CD4-positive, alpha-beta T cell treated with Interleukin-6 for 4 hours (primary cell): ENCODE results near the gene CRKL.
"Not testable (repeated sequence)": the region's sequence is repeated elsewhere in the genome, so short reads cannot be mapped to it uniquely, and the experiment has no call there.

ENCODE experiments used
- DNase-seq: peaks from one replicate; pipeline ENCODE4 v3.0.0-alpha.2; 2020; ENCODE audit warnings: mixed read lengths

Gene CRKL

GRCh38 chr22:20935049-20935448, 17.8 kb downstream of the CRKL start:
- not testable (repeated sequence) for DNase-seq

DNA sequence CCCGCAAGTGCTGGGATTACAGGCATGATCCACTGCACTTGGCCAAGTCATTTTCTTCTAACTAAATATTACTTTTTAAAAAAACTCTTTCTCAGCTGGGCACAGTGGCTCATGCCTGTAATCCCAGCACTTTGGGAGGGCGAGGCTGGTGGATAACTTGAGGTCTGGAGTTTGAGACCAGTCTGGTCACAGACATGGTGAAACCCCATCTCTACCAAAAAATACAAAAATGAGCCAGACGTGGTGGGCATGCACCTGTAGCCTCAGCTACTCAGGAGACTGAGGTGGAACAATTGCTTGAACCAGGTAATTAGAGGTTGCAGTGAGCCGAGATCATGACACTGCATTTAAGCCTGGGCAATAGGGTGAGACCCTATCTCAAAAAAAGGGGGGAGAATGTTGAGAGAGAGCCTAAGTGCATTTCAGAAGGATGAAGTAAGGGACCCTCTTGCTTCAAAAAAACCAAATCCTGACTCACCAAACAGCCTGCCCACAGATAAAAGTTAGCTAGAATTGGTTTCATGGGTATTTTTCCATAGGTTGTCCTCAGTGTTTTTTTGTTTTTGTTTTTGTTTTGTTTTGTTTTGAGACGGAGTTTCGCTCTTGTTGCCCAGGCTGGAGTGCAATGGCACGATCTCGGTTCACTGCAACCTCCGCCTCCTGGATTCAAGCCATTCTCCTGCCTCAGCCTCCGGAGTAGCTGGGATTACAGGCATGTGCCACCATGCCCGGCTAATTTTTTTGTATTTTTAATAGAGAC, 18.8 kb downstream of the CRKL start:
- not testable (repeated sequence) for DNase-seq

GRCh38 chr22:20937031-20937793, 20.0 kb downstream of the CRKL start:
- DNase-seq: no peak

DNA sequence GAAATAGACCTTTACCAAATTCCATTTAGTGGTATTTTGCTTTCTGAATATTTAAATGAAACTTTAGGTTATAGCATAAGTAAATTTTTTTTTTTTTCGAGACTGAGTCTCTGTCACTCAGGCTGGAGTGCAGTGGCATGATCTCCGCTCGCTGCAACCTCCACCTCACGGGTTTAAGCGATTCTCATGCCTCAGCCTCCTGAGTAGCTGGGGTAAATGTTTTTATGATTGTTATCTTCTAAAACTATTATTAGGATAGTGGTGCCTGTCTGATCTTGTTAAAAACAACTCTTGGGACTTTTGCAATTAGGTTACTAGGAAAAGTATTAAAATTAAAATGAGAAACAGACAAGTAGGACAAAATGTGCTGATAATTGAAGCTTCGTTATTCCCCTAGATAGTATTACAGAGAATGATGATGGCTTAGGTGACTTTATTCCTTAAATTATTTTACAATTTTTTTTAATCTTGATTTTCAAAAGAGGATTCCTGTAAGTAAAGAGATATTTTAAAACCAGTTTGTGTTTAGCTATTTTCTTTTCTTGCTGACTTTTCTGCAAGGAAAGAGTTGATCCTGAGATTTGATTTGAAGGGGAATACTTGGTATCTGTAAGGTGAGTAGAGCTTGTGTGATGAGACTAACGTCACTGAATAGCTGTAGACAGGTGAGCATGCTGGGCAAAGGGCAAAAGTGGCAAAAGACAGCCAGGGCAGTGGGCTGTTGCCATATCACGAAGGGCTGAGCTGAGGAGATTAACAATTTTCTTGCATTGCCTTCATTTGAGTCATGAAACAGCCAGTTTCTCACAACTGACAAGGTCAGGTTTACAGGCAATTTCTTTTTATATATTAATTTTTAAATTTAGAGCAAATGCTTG, 20.8 kb downstream of the CRKL start:
- DNase-seq: no peak

GRCh38 chr22:20939457-20940185, 22.4 kb downstream of the CRKL start:
- DNase-seq: not testable (repeated sequence)

DNA sequence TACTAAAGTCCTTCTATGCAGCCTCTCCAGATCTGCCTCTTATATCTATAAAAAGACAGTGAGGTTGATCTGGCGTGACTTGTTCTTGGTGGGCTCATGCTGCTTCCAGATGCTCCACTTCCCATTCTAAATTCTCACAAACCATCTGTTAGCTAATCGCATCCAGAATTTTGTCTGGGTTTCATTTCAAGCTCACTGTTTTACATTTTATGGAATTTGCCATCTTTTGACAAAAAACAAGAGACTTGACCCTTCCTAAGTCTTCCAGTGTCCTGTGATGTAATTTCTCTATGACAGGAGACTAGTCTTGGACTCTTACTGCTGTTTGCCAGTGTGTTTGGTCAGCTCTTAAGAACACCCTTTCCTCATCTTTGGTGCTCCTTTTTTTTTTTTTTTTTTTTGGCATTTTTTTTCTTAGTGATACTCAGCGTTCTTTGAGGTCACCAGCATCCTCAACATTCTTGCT, 23.0 kb downstream of the CRKL start:
- no peak for DNase-seq

DNA sequence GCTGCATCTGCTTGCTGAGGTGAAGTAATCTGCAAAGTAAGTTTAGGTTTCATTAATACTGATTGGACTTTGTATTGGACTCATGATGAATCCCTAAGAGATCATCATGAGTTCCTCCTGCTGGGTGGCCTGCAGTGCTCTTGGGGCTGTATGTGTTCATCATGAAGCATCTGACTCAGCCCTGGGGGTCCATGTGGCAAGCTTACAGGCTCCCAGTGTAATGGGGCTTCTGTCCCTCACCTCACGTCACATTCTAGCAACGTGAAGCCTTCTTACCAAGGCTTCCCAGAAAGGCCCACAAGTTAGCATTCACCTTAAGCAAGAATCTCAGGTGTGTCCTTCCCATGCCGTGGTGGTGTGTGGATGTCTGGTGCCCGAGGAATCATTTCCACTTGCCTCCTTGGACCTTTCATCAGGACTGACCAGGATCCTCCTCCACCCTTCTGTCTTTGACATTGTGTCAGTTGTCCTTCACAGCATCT, 23.7 kb downstream of the CRKL start:
- DNase-seq: no peak

DNA sequence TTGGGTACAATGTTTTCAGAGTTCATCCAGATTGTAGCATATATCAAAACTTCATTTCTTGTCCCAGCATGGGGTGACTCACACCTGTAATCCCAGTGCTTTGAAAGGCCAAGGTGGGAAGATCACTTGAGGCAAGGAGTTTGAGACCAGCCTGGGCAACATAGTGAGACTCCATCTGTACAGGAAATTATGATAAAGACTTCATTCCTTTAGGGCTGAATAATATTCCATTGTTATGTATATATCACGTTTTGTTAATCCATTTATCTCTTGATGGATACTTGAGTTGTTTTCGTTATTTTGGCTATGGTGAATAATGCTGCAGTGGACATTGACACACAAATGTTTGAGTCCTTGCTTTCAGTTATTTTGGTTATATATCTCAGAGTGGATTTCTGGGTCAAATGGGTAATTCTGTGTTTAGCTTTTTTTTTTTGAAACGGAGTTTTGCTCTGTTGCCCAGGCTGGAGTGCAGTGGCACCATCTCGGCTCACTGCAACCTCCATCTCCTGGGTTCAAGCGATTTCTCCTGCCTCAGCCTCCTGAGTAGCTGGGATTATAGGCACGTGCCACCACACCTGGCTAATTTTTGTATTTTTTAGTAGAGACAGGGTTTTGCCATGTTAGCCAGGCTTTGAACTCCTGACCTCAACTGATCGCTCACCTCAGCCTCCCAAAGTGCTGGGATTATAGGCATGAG, 25.1 kb downstream of the CRKL start:
- DNase-seq: not testable (repeated sequence)

DNA sequence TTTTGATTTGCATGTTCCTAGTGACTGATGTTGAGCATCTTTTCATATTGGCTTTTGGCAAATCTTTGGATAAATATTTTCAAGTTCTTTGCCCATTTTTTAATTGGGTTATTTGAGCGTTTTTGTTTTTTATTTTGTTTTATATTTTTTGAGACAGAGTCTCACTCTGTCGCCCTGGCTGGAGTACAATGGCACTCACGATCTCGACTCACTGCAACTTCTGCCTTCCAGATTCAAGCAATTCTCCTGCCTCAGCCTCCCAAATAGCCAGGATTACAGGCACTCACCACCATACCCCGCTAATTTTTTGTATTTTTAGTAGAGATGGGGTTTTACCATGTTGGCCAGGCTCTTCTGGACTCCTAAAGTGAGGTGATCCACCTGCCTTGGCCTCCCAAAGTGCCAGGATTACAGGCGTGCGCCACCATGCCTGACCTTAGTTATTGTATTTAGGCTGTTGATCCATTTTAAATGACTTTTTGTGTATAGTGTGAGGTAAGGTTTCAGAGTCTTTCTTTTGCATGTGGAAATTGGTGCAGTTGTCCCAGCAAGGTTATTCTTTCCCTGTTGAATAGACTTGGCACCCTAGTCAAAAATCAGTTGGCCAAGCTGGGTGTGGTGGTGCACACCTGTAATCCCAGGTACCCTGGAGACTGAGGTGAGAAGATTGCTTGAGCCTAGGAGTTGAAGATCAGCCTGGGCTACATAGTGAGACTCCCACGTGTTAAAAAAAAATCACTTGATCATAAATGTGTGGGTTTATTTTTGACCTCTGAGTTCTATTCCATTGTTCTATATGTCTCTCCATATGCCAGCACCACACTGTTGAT, 26.1 kb downstream of the CRKL start:
- DNase-seq: no peak

- no peak for DNase-seq
Observed at GRCh38 chr22:20944042-20944441, 26.8 kb downstream of the CRKL start.

DNA sequence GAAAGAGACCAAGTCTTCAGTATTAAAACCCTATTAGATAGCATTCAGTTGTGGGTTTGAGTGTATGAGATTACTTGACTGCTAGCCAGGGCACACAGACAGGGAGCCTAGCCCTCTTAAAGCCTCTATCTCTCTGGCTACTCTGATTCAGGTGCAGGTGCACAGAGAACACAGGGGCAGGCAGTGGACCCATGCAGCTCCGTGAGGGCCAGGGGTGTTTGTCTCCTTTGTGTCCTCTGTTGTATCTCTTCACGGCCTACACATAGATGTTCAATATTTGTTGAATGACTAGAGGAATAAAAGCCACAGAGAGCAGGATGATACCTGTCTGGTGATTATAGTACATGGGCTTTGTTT, 28.3 kb downstream of the CRKL start:
- no peak for DNase-seq

- DNase-seq: no peak
Observed at GRCh38 chr22:20946080-20946986, 29.1 kb downstream of the CRKL start.

DNA sequence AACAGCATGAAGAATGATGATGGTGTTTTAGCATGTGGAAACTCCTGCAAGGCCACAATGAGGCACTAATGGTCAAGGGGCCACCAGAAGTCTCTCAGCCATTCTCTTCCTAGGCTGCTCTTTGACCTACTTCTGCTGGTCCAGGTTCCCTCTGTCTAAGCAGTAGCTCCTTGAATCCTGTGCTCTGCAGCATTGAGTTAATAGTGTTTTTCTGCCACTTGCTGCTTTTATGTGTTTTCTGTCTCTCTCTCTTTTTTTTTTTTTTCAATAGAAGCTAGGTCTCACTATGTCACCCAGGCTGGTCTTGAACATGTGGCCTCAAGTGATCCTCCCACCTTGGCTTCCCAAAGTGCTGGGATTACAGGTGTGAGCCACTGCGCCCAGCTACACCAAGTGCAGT, 29.8 kb downstream of the CRKL start:
- no peak for DNase-seq

DNA sequence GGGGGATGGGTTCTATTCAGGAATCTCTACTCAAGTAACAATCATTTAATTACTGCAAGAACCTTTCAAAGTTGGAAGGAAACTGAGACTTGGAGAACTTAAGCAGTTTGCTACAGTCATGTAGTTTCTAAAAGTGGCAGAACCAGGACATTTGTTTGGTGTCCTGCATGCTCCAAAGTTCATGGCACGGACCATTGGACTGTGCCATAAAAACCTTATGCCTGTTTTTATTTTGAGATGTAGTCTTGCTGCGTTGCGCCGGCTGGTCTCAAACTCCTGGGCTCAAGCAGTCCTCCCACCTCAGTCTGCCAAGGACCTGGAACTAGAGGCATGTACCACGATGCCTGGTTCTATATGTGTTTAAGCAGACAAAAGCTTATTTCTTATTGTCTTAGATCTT, 31.2 kb downstream of the CRKL start:
- no peak for DNase-seq

GRCh38 chr22:20948989-20949388, 31.8 kb downstream of the CRKL start:
- no peak for DNase-seq

DNA sequence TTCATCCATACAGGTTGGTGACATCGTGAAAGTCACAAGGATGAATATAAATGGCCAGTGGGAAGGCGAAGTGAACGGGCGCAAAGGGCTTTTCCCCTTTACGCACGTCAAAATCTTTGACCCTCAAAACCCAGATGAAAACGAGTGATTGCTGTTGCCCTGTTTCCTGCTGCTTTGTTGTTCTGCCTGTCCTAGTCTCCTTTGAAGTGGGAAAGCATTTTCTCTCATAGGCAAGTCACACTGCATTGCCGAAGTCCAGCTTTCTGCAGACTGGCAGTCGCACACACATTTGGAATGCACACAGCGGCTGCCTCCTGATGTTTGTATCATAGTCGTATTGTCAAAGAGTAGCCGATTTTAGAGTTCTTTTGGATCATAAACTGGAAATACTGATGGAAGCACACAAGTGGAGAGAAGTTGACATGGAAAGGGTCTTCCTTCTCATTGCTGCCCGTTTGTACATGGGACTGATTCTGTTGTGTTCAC, 32.5 kb downstream of the CRKL start:
- DNase-seq: no peak

DNA sequence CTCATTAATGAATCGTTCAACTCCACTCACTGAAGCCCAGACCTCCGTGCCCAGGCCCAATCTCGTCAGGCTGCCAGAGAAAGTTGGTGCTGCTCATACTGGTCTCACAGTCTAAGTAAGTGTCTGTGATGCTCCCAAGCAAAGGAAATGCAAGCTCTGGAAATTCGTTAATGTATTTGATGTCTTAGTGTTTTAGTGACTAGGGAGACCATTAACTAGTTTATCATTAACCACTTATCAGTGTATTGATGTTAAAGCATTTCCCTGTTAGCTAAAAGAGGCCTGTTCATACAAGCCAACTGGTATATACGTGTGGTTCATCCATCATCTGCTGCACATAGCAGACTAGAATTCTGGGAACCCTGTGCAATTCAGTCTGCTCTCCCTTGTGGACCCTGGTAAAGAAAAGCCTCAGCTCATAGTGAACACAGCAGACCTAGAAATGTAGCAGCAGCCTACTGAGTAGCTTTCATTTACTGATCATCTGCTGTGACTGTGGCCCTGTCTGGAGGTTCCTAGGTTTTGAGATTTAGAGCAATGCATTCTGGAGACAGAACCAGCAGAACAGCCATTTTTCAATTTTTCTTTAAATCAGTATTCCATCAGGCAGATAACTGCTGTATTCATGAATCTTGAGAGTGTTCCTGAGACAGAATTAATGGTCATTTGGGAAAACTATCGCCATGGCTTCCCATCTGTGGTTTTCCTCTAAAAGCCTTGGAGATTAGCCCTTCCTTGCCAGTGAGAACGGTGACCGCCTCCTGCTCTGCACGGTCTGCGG, 34.1 kb downstream of the CRKL start:
- DNase-seq: no peak

- no peak for DNase-seq
Observed at GRCh38 chr22:20951932-20952380, 34.7 kb downstream of the CRKL start.
